Activated CD8-positive, alpha-beta memory T cell treated with anti-CD3 and anti-CD28 coated beads for 36 hours (primary cell): ENCODE results near the gene DUSP2. TPM values are rescaled to one million over a fixed set of nuclear protein-coding genes. Genes with fewer than 3 reads are reported as not detected.

Experiments
- CTCF ChIA-PET: fragments of 350-600 bp; sonication (Branson Sonifier 250); formaldehyde crosslinking; loops from one replicate; lab custom pipeline; 2021; ENCODE audit warnings: antibody characterized with exemption; lab: Charles Lee
- POLR2A ChIA-PET: fragments of 350-600 bp; sonication (Branson Sonifier 250); formaldehyde crosslinking; loops from one replicate; lab custom pipeline; 2021; ENCODE audit warnings: antibody characterized with exemption; lab: Charles Lee
- total RNA-seq, 2 experiments: library from RNA; stranded (reverse); gene quantifications; one replicate each; pipeline ENCODE4 v1.2.3, GENCODE V29; 2021

Gene DUSP2
- total RNA-seq, 2 experiments from 2014 or later, result 297 to 298 TPM

DNA sequence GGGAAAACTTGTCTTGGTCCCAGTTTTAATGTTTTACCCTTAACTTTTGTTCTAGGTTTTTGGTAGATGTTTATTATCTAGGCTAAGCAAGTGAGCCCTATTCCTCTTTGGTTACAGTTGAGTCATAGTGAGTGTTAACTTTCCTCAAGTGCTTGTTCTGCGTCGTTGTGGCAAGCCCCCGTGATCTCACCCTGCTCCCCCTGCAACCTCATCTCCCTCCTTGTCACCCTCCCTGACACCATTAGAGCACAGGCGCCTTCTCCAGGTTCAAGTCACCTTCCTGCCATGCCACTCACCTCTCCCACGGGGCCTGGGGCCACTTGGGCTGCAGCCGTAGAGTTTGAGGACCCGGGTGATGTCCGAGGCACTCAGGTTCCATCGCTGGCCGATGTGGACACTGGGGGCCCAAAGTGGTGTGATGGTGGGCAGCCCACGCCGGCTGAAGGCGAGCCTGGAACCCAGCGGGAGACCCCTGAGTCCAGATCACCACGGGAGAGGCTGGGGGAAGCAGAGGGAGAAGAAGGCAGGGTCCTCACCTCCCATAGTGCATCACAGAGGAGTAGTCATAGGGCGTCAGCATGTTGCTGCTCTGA, 15.6 kb downstream of the DUSP2 start:
- ChIA-PET CTCF (interaction anchor here (1.1 to 2.7 kb wide), 5 partner anchors 12 to 45 kb away, joined by 3 to 18 read pairs (median 12); no protein-coding TSS in a partner anchor), POLR2A (interaction anchor here (1.8 kb wide), 1 partner anchor 15 kb away, joined by 6 read pairs; the partner anchor contains the start of gene DUSP2)

- ChIA-PET CTCF (no interaction called here), POLR2A (no interaction called here)
Measured at GRCh38 chr2:96128456-96128855, 16.8 kb downstream of the DUSP2 start.

- POLR2A ChIA-PET, result no interaction called here
- CTCF ChIA-PET, result no interaction called here
Measured at GRCh38 chr2:96124406-96125265, 20.6 kb downstream of the DUSP2 start.

DNA sequence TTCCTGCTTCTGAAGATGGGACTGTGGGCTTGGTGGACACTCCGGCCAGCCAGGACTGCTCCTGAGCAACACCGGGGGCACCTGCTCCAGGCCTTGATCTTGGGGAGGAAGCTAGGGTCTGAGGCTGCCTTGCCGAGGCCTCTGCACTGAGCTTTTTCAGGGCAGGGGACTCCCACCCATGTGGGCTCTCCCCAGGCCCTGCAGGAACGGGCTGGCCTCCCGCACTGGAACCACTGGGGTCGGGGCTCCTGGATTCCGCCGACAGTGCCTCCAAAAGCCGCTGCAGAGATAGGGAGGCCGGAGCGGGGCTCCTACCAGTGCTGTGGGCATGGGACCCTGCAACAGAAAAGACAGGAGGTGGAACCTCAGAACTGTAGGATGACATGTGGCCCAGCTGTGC, 21.3 kb downstream of the DUSP2 start:
- CTCF ChIA-PET, result no interaction called here
- POLR2A ChIA-PET, result no interaction called here

GRCh38 chr2:96123290-96123689, 21.9 kb downstream of the DUSP2 start:
- CTCF ChIA-PET, result no interaction called here
- POLR2A ChIA-PET, result no interaction called here

DNA sequence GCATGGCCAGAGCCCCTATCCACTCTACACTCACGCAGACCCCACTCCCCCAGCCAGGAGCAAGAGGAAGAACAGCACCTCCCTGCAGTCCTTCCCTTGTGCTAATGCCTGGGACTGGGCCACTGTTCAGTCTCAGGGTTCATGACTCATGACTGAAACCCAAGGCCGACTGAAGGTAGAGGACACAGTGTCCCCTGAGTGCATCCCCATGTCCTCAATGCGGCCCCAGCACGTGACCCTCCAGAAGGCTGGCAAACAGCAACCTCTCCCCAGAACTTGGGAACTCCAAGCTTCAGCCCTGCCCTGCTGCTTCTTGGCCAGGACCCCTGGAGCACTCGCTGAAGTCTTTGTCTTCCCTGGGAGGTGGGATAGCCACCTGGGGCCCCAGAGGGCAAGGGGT, 22.8 kb downstream of the DUSP2 start:
- CTCF ChIA-PET, result no interaction called here
- POLR2A ChIA-PET, result no interaction called here

GRCh38 chr2:96121414-96121813, 23.8 kb downstream of the DUSP2 start:
- POLR2A ChIA-PET, result no interaction called here
- CTCF ChIA-PET, result no interaction called here

- ChIA-PET CTCF (no interaction called here), POLR2A (no interaction called here)
Measured at GRCh38 chr2:96120991-96121390, 24.2 kb downstream of the DUSP2 start.

DNA sequence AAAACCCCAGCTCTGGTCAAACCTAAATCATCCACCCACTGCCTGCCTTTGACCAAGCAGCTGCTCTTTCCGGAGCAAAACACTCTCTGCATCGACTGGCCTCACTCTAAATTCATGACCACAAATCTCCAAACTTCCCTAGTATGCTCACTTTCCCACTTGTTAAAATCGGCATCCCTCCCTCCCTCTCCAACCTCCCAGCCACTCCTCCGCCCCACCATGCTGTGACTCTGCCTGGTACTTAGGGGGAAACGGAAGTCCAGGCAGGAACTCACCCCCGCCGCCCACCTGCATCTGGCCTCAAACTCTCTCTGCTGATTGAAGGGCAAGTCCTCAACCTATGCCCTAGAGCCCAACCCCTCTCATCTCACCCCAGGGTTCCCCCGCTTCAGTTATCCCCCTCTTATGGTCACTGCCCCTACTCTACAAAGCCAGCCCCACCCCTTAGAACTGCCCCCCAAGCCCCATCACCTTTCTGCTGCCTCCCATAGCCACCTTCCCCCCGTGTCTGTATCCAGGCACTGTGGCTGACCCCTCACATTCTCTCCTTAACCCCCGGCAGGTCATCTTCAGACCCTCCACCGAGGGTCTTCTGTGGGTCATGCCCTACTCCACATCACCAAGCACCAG, 25.0 kb downstream of the DUSP2 start:
- CTCF ChIA-PET, result no interaction called here

DNA sequence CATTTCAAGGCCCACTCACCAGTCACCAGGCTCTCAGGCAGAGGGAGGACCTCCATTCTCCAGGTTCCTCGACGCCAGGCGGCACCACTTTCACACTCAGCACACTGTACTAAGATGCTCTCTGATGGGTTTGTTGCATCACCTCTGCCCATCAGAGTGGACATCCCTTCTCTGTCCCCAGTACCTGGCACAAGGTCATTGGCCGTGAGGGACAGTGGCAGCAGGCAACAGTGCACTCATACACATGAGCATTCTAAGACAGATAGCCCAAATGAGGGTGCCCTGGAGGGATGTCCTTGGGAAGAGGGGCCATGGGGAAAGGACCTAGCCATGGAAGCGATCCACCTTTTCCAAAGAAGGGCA, 25.9 kb downstream of the DUSP2 start:
- ChIA-PET POLR2A (no interaction called here), CTCF (no interaction called here)

More for the DNA sequence above, 25.0 kb downstream of the DUSP2 start:
- POLR2A ChIA-PET, result no interaction called here

GRCh38 chr2:96118698-96119388, 26.4 kb downstream of the DUSP2 start:
- POLR2A ChIA-PET, result no interaction called here
- CTCF ChIA-PET, result interaction anchor here (0.6 to 3.1 kb wide), 4 partner anchors 12 to 89 kb away, joined by 3 to 19 read pairs (median 7); partner anchors contain the start of gene STARD7

GRCh38 chr2:96117701-96118588, 27.3 kb downstream of the DUSP2 start:
- ChIA-PET CTCF (interaction anchor here (0.6 to 3.1 kb wide), 15 partner anchors 9 to 147 kb away, joined by 3 to 19 read pairs (median 5); partner anchors contain the start of gene STARD7), POLR2A (interaction anchor here (1.1 kb wide), 1 partner anchor 13 kb away, joined by 3 read pairs; no protein-coding TSS in a partner anchor)

GRCh38 chr2:96116879-96117533, 28.2 kb downstream of the DUSP2 start:
- POLR2A ChIA-PET, result interaction anchor here (1.1 kb wide), 1 partner anchor 14 kb away, joined by 3 read pairs; no protein-coding TSS in a partner anchor

DNA sequence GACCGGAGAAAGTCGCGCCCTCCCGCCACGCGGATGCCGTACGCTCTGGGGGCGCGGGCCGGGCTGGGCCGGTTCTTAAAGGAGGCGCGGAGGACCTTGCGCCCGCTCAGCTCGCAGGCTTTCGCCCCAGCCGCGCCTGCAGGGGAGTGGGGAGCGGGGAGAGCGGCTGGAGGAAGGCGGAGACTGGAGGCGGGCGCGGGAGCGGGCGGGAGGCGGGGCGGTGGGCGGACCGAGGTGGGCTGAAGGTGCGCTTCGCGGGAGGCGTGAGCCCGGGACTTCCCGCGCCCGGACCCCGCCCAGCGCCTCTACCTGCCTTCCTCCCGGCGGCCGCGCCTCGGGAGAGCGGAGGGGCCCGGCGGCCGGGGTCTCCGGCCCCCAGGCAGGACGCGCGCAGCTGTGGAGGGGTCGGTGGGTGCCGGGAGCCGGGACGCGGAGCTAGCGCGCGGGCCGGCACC, 28.8 kb downstream of the DUSP2 start, which contains the start of gene ADRA2B:
ADRA2B (minus strand) TSS at position 148 of the 455 bp plus-strand sequence. CDS start 422 bp downstream, outside the sequence.
- POLR2A ChIA-PET, result no interaction called here
- CTCF ChIA-PET, result interaction anchor here (0.5 to 3.1 kb wide), 17 partner anchors 8 to 148 kb away, joined by 3 to 19 read pairs (median 6); partner anchors contain the start of genes ANKRD36C and STARD7

More at GRCh38 chr2:96116879-96117533, 28.2 kb downstream of the DUSP2 start:
- CTCF ChIA-PET, result interaction anchor here (0.5 to 3.1 kb wide), 18 partner anchors 9 to 148 kb away, joined by 3 to 19 read pairs (median 6); partner anchors contain the start of genes ANKRD36C and STARD7

- POLR2A ChIA-PET, result no interaction called here
- CTCF ChIA-PET, result interaction anchor here (0.9 to 3.1 kb wide), 12 partner anchors 8 to 124 kb away, joined by 3 to 19 read pairs (median 6); partner anchors contain the start of genes ANKRD36C, ASTL and STARD7
Measured at GRCh38 chr2:96115631-96116423, 29.4 kb downstream of the DUSP2 start.

DNA sequence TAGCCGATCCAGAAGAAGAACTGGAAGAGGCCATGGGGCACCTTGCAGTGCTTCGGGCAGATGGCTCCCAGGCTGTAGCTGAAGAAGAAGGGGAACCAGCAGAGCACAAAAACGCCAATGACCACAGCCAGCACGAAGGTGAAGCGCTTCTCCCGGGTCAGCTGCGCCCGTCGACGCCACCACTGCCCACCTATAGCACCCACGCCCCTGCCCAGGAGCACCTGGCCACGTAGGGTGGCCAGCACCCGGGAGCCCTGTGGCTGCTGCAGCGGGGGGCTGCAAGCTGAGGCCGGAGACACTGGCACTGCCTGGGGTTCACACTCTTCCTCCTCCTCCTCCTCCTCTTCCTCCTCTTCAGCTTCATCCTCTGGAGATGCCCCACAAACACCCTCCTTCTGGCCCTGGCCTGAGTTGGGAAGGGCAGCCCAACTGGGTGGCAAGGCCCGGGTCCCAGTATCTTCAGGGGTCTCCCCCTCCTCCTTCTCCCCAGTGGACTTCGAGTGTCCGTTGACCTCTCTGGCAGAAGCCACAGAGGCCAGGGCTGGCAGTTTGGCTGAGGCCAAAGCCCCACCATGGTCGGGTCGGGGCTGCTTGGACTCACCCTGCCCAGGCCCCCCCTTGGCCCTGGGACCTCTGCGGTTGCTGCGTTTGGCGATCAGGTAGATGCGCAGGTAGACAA, 30.2 kb downstream of the DUSP2 start:
- CTCF ChIA-PET, result interaction anchor here (0.9 to 2.6 kb wide), 4 partner anchors 13 to 92 kb away, joined by 3 to 9 read pairs (median 6); partner anchors contain the start of gene ASTL

More for the DNA sequence above, 30.2 kb downstream of the DUSP2 start:
- POLR2A ChIA-PET, result no interaction called here
